Measurements from ENCODE around the gene SERINC1.

The SERINC1 gene

DNA sequence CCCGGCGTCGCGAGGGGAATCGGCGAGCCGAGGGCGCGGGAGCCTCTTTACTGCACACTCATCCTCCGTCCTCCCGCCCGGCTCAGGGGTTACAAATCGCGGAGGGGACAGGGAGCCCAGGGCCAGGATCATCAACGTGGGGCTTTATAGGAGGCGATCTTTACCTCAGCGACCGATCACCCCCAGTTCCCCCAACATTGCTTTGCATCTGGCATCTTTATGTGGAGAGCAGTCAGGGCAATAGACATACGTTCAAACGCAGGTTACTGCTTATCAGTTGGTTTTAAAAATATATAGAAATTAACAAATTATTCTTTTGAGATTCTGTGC, 71.5 kb downstream of the SERINC1 start:
- DNase-seq: peak in 11 of 42 donors; percentile 15 to 70 (median 35)

DNA sequence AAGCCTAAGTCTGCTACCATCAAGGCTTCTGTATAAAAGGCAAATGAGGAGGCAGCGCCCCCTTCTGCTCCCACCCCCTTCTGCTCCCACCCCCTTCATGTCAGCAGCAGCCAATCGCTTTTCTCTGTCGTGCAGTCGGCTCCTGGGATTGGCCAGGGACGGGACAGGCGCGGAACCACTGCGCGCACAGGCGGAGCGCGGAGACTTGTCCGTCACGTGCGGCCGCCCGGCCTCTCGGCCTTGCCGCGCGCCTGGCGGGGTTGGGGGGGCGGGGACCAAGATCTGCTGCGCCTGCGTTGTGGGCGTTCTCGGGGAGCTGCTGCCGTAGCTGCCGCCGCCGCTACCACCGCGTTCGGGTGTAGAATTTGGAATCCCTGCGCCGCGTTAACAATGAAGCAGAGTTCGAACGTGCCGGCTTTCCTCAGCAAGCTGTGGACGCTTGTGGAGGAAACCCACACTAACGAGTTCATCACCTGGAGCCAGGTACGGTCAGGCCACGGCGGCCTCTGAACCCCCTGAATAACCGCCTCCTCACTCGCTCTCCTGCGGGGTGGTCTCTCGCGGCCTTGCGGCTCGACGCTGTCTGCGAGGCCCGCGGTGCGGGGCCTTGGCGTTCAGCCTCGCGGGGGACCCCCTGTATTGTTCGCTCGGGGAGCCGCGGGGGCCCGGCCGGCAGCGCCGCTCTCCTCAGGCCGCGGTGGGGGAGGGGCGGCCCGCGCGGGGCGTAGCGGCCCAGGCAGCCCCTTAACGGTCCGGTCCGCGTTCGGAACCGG, 72.1 kb downstream of the SERINC1 start, which contains the start of gene HSF2:
Gene HSF2, plus strand, starts transcription at position 305 of the 773 bp plus-strand sequence. Its CDS starts 86 bp downstream, at position 391.
- DNase-seq: peak; percentile 95 to 99 (median 98)
- intact Hi-C loops (cut with DNase I): loop anchor here (5.0 kb wide), 1 partner anchor 73 kb away; the partner anchor contains the start of gene SERINC1

More for the DNA sequence above, 71.5 kb downstream of the SERINC1 start:
- intact Hi-C loops (cut with DNase I): no loop called here

DNA sequence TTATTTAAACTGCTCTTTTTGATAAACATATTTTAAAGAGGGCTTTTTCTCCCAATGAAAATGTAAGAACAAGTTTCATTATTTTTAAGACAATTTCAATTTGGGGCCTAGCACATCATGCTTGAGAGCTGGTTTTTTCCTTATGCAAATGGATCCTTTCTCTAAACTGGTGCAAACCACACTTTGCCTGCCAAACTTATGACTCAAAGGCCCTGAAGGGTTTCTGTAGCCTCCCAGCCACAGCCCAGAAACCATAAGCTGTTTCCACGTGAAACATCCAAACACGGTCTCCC, 72.6 kb downstream of the SERINC1 start:
- intact Hi-C loops (cut with DNase I): loop anchor here (5.0 kb wide), 1 partner anchor 73 kb away; the partner anchor contains the start of gene SERINC1
- no peak for DNase-seq

DNA sequence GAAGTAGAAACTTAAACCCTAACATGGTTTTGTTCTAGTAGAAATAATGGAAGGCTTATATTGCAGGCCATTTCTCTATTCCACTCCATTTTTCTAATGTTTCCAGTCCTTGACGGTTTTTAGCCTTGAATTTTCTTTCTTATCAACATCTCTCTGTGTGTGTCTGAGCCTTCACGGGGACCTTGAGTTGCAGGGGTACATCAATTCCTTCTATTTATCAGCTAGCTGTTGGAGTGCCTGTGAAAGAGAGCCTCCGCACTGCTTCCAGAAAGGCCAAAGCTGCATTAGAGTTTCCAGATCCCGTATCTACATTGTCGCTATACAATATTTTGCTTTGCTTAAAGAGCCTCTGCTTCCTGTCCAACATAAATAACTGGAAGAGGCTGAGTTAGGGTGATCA, 77.6 kb downstream of the SERINC1 start:
- no peak for DNase-seq
- intact Hi-C loops (cut with DNase I): no loop called here

DNA sequence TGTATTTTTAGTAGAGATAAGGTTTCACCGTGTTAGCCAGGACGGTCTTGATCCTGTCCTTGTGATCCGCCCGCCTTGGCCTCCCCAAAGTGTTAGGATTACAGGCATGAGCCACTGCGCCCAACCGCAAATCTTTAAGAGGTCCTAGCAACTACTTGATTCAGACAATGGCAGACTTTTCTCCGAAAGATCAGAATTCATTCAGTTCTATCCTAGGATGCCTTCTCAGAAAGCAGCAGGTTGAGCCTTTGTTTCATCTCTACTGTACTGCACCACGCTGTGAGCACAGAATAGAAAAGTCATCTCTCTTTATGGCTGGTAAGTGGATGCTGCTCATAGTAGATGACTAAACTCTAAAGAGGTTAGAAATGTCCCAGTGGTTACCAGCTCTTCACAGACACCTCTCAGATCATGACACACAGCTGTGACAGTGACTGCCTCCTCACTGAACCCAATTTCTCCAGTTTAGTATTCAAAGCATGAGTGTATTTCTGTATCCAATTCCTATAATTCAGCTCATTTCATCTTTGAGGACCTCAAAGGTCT, 78.2 kb downstream of the SERINC1 start:
- DNase-seq: no peak
- intact Hi-C loops (cut with DNase I): no loop called here

Data from head of caudate nucleus (tissue), 42 donors.